ENCODE measurements around the gene INPP4A. TPM values are rescaled to one million over a fixed set of nuclear protein-coding genes. Genes with fewer than 3 reads are reported as not detected.

Gene INPP4A
- total and polyA plus RNA-seq, 10 of the 15 experiments (the other 5 are each of a cell fraction or from before 2014, with no cell fraction given) = 4.7 to 62.3 (median 36.9) TPM

DNA sequence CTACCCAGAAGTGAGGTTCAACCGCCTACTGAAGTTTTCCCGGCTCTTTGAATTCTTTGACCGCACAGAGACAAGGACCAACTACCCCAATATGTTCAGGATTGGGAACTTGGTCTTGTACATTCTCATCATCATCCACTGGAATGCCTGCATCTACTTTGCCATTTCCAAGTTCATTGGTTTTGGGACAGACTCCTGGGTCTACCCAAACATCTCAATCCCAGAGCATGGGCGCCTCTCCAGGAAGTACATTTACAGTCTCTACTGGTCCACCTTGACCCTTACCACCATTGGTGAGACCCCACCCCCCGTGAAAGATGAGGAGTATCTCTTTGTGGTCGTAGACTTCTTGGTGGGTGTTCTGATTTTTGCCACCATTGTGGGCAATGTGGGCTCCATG is 48.7 kb upstream of the INPP4A start:
- Histone ChIP-seq H3K9ac (ENCODE audit: control insufficient read depth, insufficient read depth, low read length) (no peak overlapping the region), H3K79me2 (ENCODE audit: control insufficient read depth, insufficient read depth, low read length) (no peaks in the 10 kb centered on the region), H3K27me3 (replicated peaks in 1 of 2; ENCODE audit: control insufficient read depth in 2 of 2, insufficient read depth in 2 of 2, low read length in 1 of 2) (peaks cover 0 to 2% of the 10 kb centered on the region in 2 experiments; a peak in 2 of 4 replicates), H3K4me2 (ENCODE audit: control insufficient read depth, insufficient read depth) (no peak overlapping the region), H3K27ac (ENCODE audit: control insufficient read depth, insufficient read depth) (no peak overlapping the region), H3K4me1 (ENCODE audit: control insufficient read depth, insufficient read depth, low read length) (no peaks in the 10 kb centered on the region), H4K20me1 (ENCODE audit: control insufficient read depth, insufficient read depth) (no peaks in the 10 kb centered on the region), H3K36me3 (ENCODE audit: control insufficient read depth in 2 of 2, insufficient read depth in 2 of 2, low read length in 1 of 2) (no peaks in the 10 kb centered on the region), H3K9me3 (replicated peaks; ENCODE audit: control insufficient read depth, insufficient read depth, low read length) (no peaks in the 10 kb centered on the region), H3K4me3 (no peak overlapping the region), H2AFZ (ENCODE audit: control insufficient read depth, low read depth, low read length) (no peak overlapping the region)
- ChIA-PET RAD21 (ENCODE audit: unreplicated experiment) (no interaction called here), SMC1A (ENCODE audit: uncharacterized antibody, unreplicated experiment) (no interaction called here), CTCF (no interaction called here), POLR2A (no interaction called here)
- in situ Hi-C loops (cut with MboI) = no loop called here
- 37% methylated on average over 6 of the region's 6 CpGs for WGBS (ENCODE audit: insufficient coverage, insufficient replicate concordance, low lambda C conversion rate, missing lambda C conversion rate)
- BruUV-seq (replicated peaks) = no TSS peak
- no peak for DNase-seq (ENCODE audit: low read depth, low spot score)
- intact Hi-C loops (cut with micrococcal nuclease; ENCODE audit: unreplicated experiment) = no loop called here
- no peak for FAIRE-seq
- ATAC-seq = no peak
- TF ChIP-seq, protein P1, sequence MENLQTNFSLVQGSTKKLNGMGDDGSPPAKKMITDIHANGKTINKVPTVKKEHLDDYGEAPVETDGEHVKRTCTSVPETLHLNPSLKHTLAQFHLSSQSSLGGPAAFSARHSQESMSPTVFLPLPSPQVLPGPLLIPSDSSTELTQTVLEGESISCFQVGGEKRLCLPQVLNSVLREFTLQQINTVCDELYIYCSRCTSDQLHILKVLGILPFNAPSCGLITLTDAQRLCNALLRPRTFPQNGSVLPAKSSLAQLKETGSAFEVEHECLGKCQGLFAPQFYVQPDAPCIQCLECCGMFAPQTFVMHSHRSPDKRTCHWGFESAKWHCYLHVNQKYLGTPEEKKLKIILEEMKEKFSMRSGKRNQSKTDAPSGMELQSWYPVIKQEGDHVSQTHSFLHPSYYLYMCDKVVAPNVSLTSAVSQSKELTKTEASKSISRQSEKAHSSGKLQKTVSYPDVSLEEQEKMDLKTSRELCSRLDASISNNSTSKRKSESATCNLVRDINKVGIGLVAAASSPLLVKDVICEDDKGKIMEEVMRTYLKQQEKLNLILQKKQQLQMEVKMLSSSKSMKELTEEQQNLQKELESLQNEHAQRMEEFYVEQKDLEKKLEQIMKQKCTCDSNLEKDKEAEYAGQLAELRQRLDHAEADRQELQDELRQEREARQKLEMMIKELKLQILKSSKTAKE (IDR thresholded peaks at IDR 0.05; ENCODE audit: low read depth, poor library complexity, severe bottlenecking) = no peak
- TF ChIP-seq WRNIP1 (IDR thresholded peaks at IDR 0.05; ENCODE audit: borderline replicate concordance, low read depth, low read length) (no peak), TCF12 (IDR thresholded peaks at IDR 0.05; ENCODE audit: low read depth, low read length) (no peak), SIX5 (IDR thresholded peaks at IDR 0.05; ENCODE audit: low read depth, low read length, severe bottlenecking) (no peak), CREM (IDR thresholded peaks at IDR 0.05; ENCODE audit: low read depth) (no peak), IRF4 (IDR thresholded peaks at IDR 0.05; ENCODE audit: low read depth, low read length) (no peak), EED (IDR thresholded peaks at IDR 0.05; ENCODE audit: low read depth) (no peak), NFYA (IDR thresholded peaks at IDR 0.05; ENCODE audit: borderline replicate concordance, low read depth, low read length) (no peak)
- TF ChIP-seq, protein P2, sequence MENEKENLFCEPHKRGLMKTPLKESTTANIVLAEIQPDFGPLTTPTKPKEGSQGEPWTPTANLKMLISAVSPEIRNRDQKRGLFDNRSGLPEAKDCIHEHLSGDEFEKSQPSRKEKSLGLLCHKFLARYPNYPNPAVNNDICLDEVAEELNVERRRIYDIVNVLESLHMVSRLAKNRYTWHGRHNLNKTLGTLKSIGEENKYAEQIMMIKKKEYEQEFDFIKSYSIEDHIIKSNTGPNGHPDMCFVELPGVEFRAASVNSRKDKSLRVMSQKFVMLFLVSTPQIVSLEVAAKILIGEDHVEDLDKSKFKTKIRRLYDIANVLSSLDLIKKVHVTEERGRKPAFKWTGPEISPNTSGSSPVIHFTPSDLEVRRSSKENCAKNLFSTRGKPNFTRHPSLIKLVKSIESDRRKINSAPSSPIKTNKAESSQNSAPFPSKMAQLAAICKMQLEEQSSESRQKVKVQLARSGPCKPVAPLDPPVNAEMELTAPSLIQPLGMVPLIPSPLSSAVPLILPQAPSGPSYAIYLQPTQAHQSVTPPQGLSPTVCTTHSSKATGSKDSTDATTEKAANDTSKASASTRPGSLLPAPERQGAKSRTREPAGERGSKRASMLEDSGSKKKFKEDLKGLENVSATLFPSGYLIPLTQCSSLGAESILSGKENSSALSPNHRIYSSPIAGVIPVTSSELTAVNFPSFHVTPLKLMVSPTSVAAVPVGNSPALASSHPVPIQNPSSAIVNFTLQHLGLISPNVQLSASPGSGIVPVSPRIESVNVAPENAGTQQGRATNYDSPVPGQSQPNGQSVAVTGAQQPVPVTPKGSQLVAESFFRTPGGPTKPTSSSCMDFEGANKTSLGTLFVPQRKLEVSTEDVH (IDR thresholded peaks at IDR 0.05; ENCODE audit: low read depth, partially characterized antibody) = no peak
- TF ChIP-seq, protein P3, sequence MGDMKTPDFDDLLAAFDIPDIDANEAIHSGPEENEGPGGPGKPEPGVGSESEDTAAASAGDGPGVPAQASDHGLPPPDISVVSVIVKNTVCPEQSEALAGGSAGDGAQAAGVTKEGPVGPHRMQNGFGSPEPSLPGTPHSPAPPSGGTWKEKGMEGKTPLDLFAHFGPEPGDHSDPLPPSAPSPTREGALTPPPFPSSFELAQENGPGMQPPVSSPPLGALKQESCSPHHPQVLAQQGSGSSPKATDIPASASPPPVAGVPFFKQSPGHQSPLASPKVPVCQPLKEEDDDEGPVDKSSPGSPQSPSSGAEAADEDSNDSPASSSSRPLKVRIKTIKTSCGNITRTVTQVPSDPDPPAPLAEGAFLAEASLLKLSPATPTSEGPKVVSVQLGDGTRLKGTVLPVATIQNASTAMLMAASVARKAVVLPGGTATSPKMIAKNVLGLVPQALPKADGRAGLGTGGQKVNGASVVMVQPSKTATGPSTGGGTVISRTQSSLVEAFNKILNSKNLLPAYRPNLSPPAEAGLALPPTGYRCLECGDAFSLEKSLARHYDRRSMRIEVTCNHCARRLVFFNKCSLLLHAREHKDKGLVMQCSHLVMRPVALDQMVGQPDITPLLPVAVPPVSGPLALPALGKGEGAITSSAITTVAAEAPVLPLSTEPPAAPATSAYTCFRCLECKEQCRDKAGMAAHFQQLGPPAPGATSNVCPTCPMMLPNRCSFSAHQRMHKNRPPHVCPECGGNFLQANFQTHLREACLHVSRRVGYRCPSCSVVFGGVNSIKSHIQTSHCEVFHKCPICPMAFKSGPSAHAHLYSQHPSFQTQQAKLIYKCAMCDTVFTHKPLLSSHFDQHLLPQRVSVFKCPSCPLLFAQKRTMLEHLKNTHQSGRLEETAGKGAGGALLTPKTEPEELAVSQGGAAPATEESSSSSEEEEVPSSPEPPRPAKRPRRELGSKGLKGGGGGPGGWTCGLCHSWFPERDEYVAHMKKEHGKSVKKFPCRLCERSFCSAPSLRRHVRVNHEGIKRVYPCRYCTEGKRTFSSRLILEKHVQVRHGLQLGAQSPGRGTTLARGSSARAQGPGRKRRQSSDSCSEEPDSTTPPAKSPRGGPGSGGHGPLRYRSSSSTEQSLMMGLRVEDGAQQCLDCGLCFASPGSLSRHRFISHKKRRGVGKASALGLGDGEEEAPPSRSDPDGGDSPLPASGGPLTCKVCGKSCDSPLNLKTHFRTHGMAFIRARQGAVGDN (IDR thresholded peaks at IDR 0.05) = no peak
- TF ChIP-seq, protein P4, sequence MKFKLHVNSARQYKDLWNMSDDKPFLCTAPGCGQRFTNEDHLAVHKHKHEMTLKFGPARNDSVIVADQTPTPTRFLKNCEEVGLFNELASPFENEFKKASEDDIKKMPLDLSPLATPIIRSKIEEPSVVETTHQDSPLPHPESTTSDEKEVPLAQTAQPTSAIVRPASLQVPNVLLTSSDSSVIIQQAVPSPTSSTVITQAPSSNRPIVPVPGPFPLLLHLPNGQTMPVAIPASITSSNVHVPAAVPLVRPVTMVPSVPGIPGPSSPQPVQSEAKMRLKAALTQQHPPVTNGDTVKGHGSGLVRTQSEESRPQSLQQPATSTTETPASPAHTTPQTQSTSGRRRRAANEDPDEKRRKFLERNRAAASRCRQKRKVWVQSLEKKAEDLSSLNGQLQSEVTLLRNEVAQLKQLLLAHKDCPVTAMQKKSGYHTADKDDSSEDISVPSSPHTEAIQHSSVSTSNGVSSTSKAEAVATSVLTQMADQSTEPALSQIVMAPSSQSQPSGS (IDR thresholded peaks at IDR 0.05; ENCODE audit: low read length) = no peak
- TF ChIP-seq, protein P5, sequence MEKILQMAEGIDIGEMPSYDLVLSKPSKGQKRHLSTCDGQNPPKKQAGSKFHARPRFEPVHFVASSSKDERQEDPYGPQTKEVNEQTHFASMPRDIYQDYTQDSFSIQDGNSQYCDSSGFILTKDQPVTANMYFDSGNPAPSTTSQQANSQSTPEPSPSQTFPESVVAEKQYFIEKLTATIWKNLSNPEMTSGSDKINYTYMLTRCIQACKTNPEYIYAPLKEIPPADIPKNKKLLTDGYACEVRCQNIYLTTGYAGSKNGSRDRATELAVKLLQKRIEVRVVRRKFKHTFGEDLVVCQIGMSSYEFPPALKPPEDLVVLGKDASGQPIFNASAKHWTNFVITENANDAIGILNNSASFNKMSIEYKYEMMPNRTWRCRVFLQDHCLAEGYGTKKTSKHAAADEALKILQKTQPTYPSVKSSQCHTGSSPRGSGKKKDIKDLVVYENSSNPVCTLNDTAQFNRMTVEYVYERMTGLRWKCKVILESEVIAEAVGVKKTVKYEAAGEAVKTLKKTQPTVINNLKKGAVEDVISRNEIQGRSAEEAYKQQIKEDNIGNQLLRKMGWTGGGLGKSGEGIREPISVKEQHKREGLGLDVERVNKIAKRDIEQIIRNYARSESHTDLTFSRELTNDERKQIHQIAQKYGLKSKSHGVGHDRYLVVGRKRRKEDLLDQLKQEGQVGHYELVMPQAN (conservative IDR thresholded peaks at IDR 0.05) = no peak

All from GM12878 (cell line).